NT2/D1 (cell line): ENCODE data around the gene RGSL1.

Source experiments
- SUZ12 ChIP-seq: IDR thresholded peaks from 2 replicates; pipeline ENCODE4 v1.6.1; 2011; ENCODE audit not compliant: insufficient read length, insufficient read depth; ENCODE audit errors: extremely low read depth
- YY1 ChIP-seq: IDR thresholded peaks from 2 replicates; pipeline ENCODE4 v1.6.1; 2011; ENCODE audit not compliant: insufficient read length, insufficient read depth
- ZNF274 ChIP-seq: IDR thresholded peaks from 2 replicates; pipeline ENCODE4 v1.6.1; 2011; ENCODE audit warnings: mild to moderate bottlenecking, low read depth, low read length

- no peak for TF ChIP-seq ZNF274
- TF ChIP-seq YY1 = no peak
- TF ChIP-seq SUZ12 = no peak
These were observed 158.3 kb downstream of the RGSL1 start for GRCh38 chr1:182608236-182608635.
